ENCODE data around the gene GIMAP5.

DNA sequence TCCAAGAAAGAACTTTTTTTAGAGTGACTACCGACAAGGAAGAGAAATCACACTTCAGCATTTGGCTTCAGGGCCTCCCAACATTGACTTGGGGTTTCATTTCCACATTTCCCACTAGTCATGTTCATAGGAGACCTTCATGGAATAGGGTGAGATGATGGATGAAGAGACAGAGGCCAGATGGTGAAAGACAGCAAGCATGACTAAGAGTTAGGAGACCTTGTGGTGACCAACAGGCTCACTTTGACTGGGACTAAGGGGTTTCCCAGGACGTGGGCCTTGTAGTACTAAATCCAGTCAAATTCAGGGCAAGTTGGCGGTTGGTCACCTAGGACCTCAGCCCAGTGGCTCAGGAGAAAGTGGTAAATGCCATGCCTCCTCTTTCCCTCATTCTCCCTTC, 3.0 kb upstream of the GIMAP5 start:
- TF ChIP-seq, protein P1, sequence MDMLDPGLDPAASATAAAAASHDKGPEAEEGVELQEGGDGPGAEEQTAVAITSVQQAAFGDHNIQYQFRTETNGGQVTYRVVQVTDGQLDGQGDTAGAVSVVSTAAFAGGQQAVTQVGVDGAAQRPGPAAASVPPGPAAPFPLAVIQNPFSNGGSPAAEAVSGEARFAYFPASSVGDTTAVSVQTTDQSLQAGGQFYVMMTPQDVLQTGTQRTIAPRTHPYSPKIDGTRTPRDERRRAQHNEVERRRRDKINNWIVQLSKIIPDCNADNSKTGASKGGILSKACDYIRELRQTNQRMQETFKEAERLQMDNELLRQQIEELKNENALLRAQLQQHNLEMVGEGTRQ (IDR thresholded peaks at IDR 0.05; ENCODE audit: borderline replicate concordance, low read depth, low read length), result no peak
- TF ChIP-seq RAD21 (IDR thresholded peaks at IDR 0.05; ENCODE audit: low read length) (no peak), POLR2AphosphoS5 (IDR thresholded peaks at IDR 0.05; ENCODE audit: low read depth, low read length) (no peak), EZH2phosphoT487 (IDR thresholded peaks at IDR 0.05; ENCODE audit: borderline replicate concordance, low read depth) (no peak), TAF1 (IDR thresholded peaks at IDR 0.05; ENCODE audit: borderline replicate concordance, low read depth, low read length) (no peak)
- TF ChIP-seq, protein P2, sequence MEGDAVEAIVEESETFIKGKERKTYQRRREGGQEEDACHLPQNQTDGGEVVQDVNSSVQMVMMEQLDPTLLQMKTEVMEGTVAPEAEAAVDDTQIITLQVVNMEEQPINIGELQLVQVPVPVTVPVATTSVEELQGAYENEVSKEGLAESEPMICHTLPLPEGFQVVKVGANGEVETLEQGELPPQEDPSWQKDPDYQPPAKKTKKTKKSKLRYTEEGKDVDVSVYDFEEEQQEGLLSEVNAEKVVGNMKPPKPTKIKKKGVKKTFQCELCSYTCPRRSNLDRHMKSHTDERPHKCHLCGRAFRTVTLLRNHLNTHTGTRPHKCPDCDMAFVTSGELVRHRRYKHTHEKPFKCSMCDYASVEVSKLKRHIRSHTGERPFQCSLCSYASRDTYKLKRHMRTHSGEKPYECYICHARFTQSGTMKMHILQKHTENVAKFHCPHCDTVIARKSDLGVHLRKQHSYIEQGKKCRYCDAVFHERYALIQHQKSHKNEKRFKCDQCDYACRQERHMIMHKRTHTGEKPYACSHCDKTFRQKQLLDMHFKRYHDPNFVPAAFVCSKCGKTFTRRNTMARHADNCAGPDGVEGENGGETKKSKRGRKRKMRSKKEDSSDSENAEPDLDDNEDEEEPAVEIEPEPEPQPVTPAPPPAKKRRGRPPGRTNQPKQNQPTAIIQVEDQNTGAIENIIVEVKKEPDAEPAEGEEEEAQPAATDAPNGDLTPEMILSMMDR (IDR thresholded peaks at IDR 0.05), result no peak
